Activated T-cell treated with anti-CD3 and anti-CD28 coated beads, Interleukin-2, amount 50 U/mL, for 4 hours (primary cell): ENCODE data around the gene CDK2AP2. TPM values are rescaled to one million over a fixed set of nuclear protein-coding genes. Genes with fewer than 3 reads are reported as not detected.
"Not testable (repeated sequence)": the region's sequence is repeated elsewhere in the genome, so short reads cannot be mapped to it uniquely, and the experiment has no call there.

Experiments used
- ATAC-seq, 2 donors: fragments of 200-7000 bp; cut with Tn5 transposase; one replicate each; pipeline ENCODE4 v1.10.0; 2021
- DNase-seq: peaks from one replicate; pipeline ENCODE4 v3.0.0-alpha.2; 2020
- H3K27me3 Mint-ChIP-seq: one replicate; pipeline ENCODE4 v1.8.0; 2021; ENCODE audit warnings: low read depth, mixed read lengths
- H3K36me3 Mint-ChIP-seq: one replicate; pipeline ENCODE4 v1.8.0; 2022; ENCODE audit warnings: mixed read lengths; ENCODE audit not compliant: insufficient read depth
- H3K4me1 Mint-ChIP-seq: one replicate; pipeline ENCODE4 v1.8.0; 2021; ENCODE audit warnings: low read depth, mixed read lengths
- H3K4me3 Mint-ChIP-seq: one replicate; pipeline ENCODE4 v1.8.0; 2021; ENCODE audit warnings: mild to moderate bottlenecking, moderate library complexity, mixed read lengths
- H3K9me3 Mint-ChIP-seq: one replicate; pipeline ENCODE4 v1.8.0; 2021; ENCODE audit warnings: mixed read lengths
- total RNA-seq, 3 donors: library from RNA; stranded (reverse); gene quantifications; one replicate each; pipeline ENCODE4 v1.2.1, GENCODE V29; 2021

The CDK2AP2 gene
- total RNA-seq, 3 donors from 2014 or later: 79.1 to 89.1 (median 86.2) TPM

- no peak for DNase-seq
- no peak overlapping the region for H3K4me3 Mint-ChIP-seq
Measured at GRCh38 chr11:67492801-67493547, 15.0 kb downstream of the CDK2AP2 start.

GRCh38 chr11:67492069-67492727 is 15.8 kb downstream of the CDK2AP2 start:
- H3K4me3 Mint-ChIP-seq: no peak overlapping the region

More at GRCh38 chr11:67492801-67493547, 15.0 kb downstream of the CDK2AP2 start:
- Mint-ChIP-seq H3K4me1 (peaks cover 15% of the 10 kb centered on the region), H3K9me3 (no peaks in the 10 kb centered on the region), H3K36me3 (peaks cover 13% of the 10 kb centered on the region), H3K27me3 (no peaks in the 10 kb centered on the region)
- ATAC-seq: peak in 1 of 2 donors; percentile 20

GRCh38 chr11:67491276-67492068 is 16.5 kb downstream of the CDK2AP2 start:
- Mint-ChIP-seq H3K36me3 (peaks cover 21% of the 10 kb centered on the region), H3K9me3 (no peaks in the 10 kb centered on the region), H3K27me3 (no peaks in the 10 kb centered on the region), H3K4me3 (no peak overlapping the region), H3K4me1 (peaks cover 30% of the 10 kb centered on the region)
- DNase-seq: no peak
- no peak for ATAC-seq

More at GRCh38 chr11:67492069-67492727, 15.8 kb downstream of the CDK2AP2 start:
- ATAC-seq (no peak), DNase-seq (no peak)
- H3K27me3 Mint-ChIP-seq: no peaks in the 10 kb centered on the region
- H3K9me3 Mint-ChIP-seq: no peaks in the 10 kb centered on the region
- H3K36me3 Mint-ChIP-seq: peaks cover 18% of the 10 kb centered on the region
- peaks cover 23% of the 10 kb centered on the region for H3K4me1 Mint-ChIP-seq

DNA sequence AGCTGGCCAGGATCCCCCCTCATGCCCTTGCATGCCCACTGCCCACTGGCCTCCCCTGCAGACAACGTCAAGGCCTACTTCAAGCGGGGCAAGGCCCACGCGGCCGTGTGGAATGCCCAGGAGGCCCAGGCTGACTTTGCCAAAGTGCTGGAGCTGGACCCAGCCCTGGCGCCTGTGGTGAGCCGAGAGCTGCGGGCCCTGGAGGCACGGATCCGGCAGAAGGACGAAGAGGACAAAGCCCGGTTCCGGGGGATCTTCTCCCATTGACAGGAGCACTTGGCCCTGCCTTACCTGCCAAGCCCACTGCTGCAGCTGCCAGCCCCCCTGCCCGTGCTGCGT is 17.3 kb downstream of the CDK2AP2 start:
- DNase-seq (no peak), ATAC-seq (no peak)
- Mint-ChIP-seq H3K9me3 (no peaks in the 10 kb centered on the region), H3K4me1 (peaks cover 38% of the 10 kb centered on the region), H3K36me3 (peaks cover 23% of the 10 kb centered on the region), H3K27me3 (no peaks in the 10 kb centered on the region), H3K4me3 (no peak overlapping the region)

DNA sequence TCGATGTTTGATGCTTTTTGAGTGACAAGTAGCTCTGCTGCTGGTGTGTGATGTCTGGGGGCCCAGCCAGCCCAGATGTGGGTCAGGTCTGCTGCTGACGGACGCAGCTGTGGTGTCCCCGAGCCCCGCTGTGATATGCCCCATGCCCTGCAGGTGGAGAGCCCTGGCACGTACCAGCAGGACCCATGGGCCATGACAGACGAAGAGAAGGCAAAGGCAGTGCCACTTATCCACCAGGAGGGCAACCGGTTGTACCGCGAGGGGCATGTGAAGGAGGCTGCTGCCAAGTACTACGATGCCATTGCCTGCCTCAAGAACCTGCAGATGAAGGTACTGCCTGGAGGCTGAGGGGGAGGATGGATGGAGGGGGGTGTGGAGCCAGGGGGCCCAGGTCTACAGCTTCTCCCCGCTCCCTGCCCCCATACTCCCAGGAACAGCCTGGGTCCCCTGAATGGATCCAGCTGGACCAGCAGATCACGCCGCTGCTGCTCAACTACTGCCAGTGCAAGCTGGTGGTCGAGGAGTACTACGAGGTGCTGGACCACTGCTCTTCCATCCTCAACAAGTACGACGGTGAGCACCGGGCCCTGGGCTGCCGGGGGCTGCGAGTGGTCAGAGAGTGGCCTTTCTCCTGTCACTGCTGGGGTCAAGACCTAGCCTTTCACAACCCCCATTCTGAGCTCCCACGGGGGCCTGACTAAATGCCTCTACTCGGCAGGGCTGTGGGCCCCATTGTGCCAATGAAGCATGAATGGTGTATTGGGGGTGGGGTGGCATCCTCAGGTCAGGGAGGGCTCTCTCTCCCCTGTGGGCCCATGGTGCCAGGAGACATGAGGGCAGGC is 17.9 kb downstream of the CDK2AP2 start:
- Mint-ChIP-seq H3K4me1 (peaks cover 39% of the 10 kb centered on the region), H3K9me3 (no peaks in the 10 kb centered on the region), H3K4me3 (no peak overlapping the region), H3K36me3 (peaks cover 23% of the 10 kb centered on the region), H3K27me3 (no peaks in the 10 kb centered on the region)
- no peak for ATAC-seq
- no peak for DNase-seq

GRCh38 chr11:67489203-67489884 is 18.6 kb downstream of the CDK2AP2 start:
- H3K36me3 Mint-ChIP-seq: peaks cover 27% of the 10 kb centered on the region
- no peak for ATAC-seq
- H3K4me3 Mint-ChIP-seq: no peak overlapping the region
- no peaks in the 10 kb centered on the region for H3K9me3 Mint-ChIP-seq
- H3K4me1 Mint-ChIP-seq: peaks cover 47% of the 10 kb centered on the region
- no peaks in the 10 kb centered on the region for H3K27me3 Mint-ChIP-seq
- DNase-seq: no peak

DNA sequence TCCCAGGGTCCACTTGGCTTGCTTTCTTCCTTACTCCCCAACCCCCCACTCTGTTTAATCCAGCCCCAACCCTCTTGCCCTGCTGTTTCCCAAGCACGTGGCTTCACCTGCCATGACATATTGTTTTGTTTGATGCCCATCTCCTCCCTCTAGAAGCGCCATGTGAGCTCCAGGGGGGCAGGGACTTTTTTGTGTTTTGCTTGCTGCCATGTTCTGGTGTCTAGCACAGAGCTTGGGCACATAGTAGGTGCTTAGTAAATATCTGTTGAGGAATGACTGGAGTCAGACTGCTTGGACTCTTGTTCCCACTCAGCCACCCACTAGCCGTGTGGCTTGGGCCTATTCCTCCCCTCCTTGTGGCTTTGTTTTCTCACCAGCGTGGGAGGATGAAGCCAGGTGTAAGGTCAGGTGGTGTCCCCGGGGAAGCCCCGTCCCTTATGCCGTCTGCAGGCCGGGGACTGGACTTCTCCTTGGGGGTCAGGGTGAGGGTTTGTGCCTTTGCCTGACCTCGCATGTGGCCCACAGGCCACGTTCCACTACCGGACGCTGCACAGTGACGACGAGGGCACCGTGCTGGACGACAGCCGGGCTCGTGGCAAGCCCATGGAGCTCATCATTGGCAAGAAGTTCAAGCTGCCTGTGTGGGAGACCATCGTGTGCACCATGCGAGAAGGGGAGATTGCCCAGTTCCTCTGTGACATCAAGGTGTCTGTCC is 21.3 kb downstream of the CDK2AP2 start:
- Mint-ChIP-seq H3K4me1 (peaks cover 68% of the 10 kb centered on the region), H3K4me3 (peak overlapping the region; percentile 66), H3K27me3 (no peaks in the 10 kb centered on the region), H3K36me3 (peaks cover 22% of the 10 kb centered on the region), H3K9me3 (no peaks in the 10 kb centered on the region)
- ATAC-seq (no peak), DNase-seq (no peak)

GRCh38 chr11:67485873-67486361 is 22.0 kb downstream of the CDK2AP2 start:
- H3K36me3 Mint-ChIP-seq: peaks cover 21% of the 10 kb centered on the region
- H3K27me3 Mint-ChIP-seq: not testable (repeated sequence)

GRCh38 chr11:67484847-67485311 is 23.1 kb downstream of the CDK2AP2 start:
- DNase-seq (peak; percentile 49), ATAC-seq (peak; percentile 21 to 29)
- Mint-ChIP-seq H3K4me3 (peak overlapping the region; percentile 98), H3K36me3 (peaks cover 20% of the 10 kb centered on the region), H3K4me1 (peaks cover 67% of the 10 kb centered on the region), H3K27me3 (no peaks in the 10 kb centered on the region), H3K9me3 (no peaks in the 10 kb centered on the region)

More at GRCh38 chr11:67485873-67486361, 22.0 kb downstream of the CDK2AP2 start:
- Mint-ChIP-seq H3K4me1 (peaks cover 68% of the 10 kb centered on the region), H3K4me3 (peak overlapping the region; percentile 66)
- ATAC-seq, DNase-seq, H3K9me3 Mint-ChIP-seq: not testable (repeated sequence)

DNA sequence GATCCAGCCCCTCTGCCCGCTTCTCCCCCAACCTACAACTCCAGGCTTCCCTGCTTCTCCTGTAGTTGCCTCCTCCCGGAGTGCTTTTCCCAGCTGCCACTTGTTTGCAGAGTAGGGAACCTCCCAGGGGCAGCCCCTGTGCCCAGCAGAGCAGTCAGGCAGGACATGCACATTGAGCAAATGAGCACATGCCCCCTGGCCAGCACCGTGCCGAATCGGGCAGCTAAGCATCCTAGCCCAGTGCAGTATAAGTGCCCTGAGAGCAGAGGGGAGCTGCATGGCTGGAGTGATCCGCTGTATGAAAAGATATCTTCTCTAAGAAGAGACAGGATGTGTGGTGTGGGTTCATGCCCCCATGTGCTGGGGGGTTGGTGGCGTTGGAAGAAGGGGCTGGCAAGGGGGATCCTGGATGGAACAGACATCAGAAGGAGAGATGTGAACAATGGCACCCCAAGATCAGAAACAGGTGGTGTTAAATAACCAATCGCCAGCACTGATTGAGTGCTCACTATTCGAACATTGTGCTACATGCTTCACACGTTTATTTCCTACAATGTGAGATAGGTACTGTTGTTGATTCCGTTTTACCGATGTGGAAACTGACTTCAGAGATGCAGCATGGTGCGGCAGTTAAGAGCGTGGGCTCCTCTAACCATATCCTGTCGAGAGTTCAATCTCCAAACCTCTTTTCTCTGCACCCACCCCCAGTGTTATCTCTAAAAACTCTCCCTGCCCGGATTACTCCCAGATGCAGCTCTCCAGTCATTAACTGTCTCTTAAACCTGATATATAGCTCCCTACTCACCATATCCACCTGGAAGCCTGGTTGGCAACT is 23.9 kb downstream of the CDK2AP2 start:
- peak; percentile 25 to 30 for ATAC-seq
- DNase-seq: no peak
- peaks cover 15% of the 10 kb centered on the region for H3K36me3 Mint-ChIP-seq
- H3K27me3 Mint-ChIP-seq: no peaks in the 10 kb centered on the region
- no peaks in the 10 kb centered on the region for H3K9me3 Mint-ChIP-seq
- H3K4me3 Mint-ChIP-seq: peak overlapping the region; percentile 98
- peaks cover 62% of the 10 kb centered on the region for H3K4me1 Mint-ChIP-seq

- Mint-ChIP-seq H3K9me3 (no peaks in the 10 kb centered on the region), H3K36me3 (peaks cover 15% of the 10 kb centered on the region), H3K27me3 (no peaks in the 10 kb centered on the region), H3K4me3 (peak within 1 kb of the TSS; percentile 98), H3K4me1 (peaks cover 54% of the 10 kb centered on the region)
- peak; percentile 94 for DNase-seq
- peak; percentile 79 to 87 for ATAC-seq
Measured at GRCh38 chr11:67482827-67483798, 24.8 kb downstream of the CDK2AP2 start, which contains the start of gene AIP. Gene AIP (plus strand): TSS chr11:67483026. CDS start chr11:67483159, 133 bp downstream.
